K562 (cell line): ENCODE data around the gene TRMT1. TPM values are rescaled to one million over a fixed set of nuclear protein-coding genes. Genes with fewer than 3 reads are reported as not detected.

Source experiments
- AFF4 ChIP-seq: sonication (generic); formaldehyde crosslinking; IDR thresholded peaks from 2 replicates; pipeline ENCODE4 v1.8.0; 2023; ENCODE audit warnings: mild to moderate bottlenecking, missing genetic modification reagents
- BCL6 ChIP-seq: fragments of 250-450 bp; sonication (Bioruptor Pico); IDR thresholded peaks from 2 replicates; pipeline ENCODE4 v1.4.0; 2020
- CBX5 ChIP-seq: IDR thresholded peaks from 2 replicates; pipeline ENCODE4 v1.6.1; 2014; ENCODE audit warnings: low read depth, borderline replicate concordance
- CEBPZ ChIP-seq: fragments of 150-350 bp; IDR thresholded peaks from 2 replicates; pipeline ENCODE4 v1.6.1; 2014; ENCODE audit warnings: low read depth, mild to moderate bottlenecking, low read length, borderline replicate concordance
- CREBBP ChIP-seq: IDR thresholded peaks from one replicate; pipeline ENCODE4 v1.6.1; 2012; ENCODE audit warnings: low read depth, mild to moderate bottlenecking, control low read depth, inconsistent platforms, low read length
- ESRRA ChIP-seq: fragments of 450-650 bp; IDR thresholded peaks from 2 replicates; pipeline ENCODE4 v1.6.1; 2014; ENCODE audit warnings: low read depth, mild to moderate bottlenecking, moderate library complexity, borderline replicate concordance
- LEF1 ChIP-seq: fragments of 450-650 bp; IDR thresholded peaks from 2 replicates; pipeline ENCODE4 v1.6.1; 2016; ENCODE audit warnings: mild to moderate bottlenecking
- MAZ ChIP-seq, 2 experiments: fragments of 450-650 bp in 1 of 2; sonication (generic) in 1 of 2; formaldehyde crosslinking; IDR thresholded peaks in 1 of 2; conservative IDR thresholded peaks in 1 of 2; 2 replicates each; pipeline versions ENCODE4 v1.4.0 to v1.5.0; 2020; ENCODE audit warnings: mild to moderate bottlenecking in 1 of 2, missing genetic modification reagents in 1 of 2
- MYNN ChIP-seq, 2 experiments: sonication (generic); formaldehyde crosslinking in 1 of 2; IDR thresholded peaks; 2 replicates each; pipeline versions ENCODE4 v1.5.0 to v1.6.1; 2016 to 2020; ENCODE audit warnings: antibody characterized with exemption in 1 of 2, missing genetic modification reagents in 1 of 2
- NR2C1 ChIP-seq, 2 experiments: fragments of 450-650 bp; IDR thresholded peaks; 2 replicates each; pipeline ENCODE4 v1.6.1; 2017; ENCODE audit warnings: mild to moderate bottlenecking in 2 of 2, antibody characterized with exemption in 1 of 2, inconsistent platforms in 1 of 2, missing compliant biosample characterization in 1 of 2, missing genetic modification characterization in 1 of 2
- PML ChIP-seq: IDR thresholded peaks from 2 replicates; pipeline ENCODE4 v1.6.1; 2012; ENCODE audit warnings: low read length, inconsistent platforms
- POU5F1 ChIP-seq: fragments of 150-350 bp; IDR thresholded peaks from 2 replicates; pipeline ENCODE4 v1.6.1; 2014; ENCODE audit warnings: borderline replicate concordance, low read length, low read depth, mild to moderate bottlenecking; ENCODE audit not compliant: partially characterized antibody
- RBM25 ChIP-seq: fragments of 200-400 bp; formaldehyde crosslinking; IDR thresholded peaks from 2 replicates; pipeline ENCODE4 v1.6.1; 2018; ENCODE audit warnings: low read length, low read depth, moderate library complexity; ENCODE audit not compliant: severe bottlenecking
- SETDB1 ChIP-seq: IDR thresholded peaks from one replicate; pipeline ENCODE4 v1.6.1; 2012; ENCODE audit warnings: low read length, control low read depth, inconsistent platforms
- ZFX ChIP-seq: sonication (generic); formaldehyde crosslinking; IDR thresholded peaks from 2 replicates; pipeline ENCODE4 v1.8.0; 2022; ENCODE audit warnings: mild to moderate bottlenecking, missing genetic modification reagents, moderate library complexity
- ZNF263 ChIP-seq: sonication (generic); formaldehyde crosslinking; IDR thresholded peaks from 2 replicates; pipeline ENCODE4 v1.8.0; 2022; ENCODE audit warnings: mild to moderate bottlenecking, missing genetic modification reagents, borderline replicate concordance
- ZNF655 ChIP-seq: fragments of 250-450 bp; sonication (Bioruptor Pico); IDR thresholded peaks from 2 replicates; pipeline ENCODE4 v1.5.0; 2021
- polyA plus RNA-seq, 8 experiments: library from polyadenylated mRNA; depleted of rRNA in 4 of 8; stranded (reverse) in 5 of 8; unstranded in 3 of 8; fragments of >200 nt; fragmentation: Nextera tagmentation in 2 of 8; fragmentation: Illumina TruSeq in 1 of 8; extraction: Ambion mirVana in 2 of 8; extraction: Trizol in 1 of 8; gene quantifications; 2 replicates each; pipeline versions ENCODE4 v1.2.1 to v1.2.3, GENCODE V29; 2011 to 2014; ENCODE audit warnings: inconsistent platforms in 1 of 8, missing spikeins in 1 of 8
- total RNA-seq, 7 experiments: library from RNA; depleted of rRNA in 6 of 7; stranded (reverse); fragments of >200 nt in 6 of 7; fragmentation: Illumina TruSeq in 2 of 7; extraction: Trizol in 2 of 7; gene quantifications; 2 replicates each; pipeline versions ENCODE4 v1.2.1 to v1.2.3, GENCODE V29; 2011 to 2021; ENCODE audit warnings: low replicate concordance in 1 of 7

TRMT1 gene
- total and polyA plus RNA-seq, 9 of the 15 experiments (the other 6 are each of a cell fraction or from before 2014, with no cell fraction given), result 5.8 to 158 (median 54.3) TPM

- TF ChIP-seq LEF1 (peak; percentile 97), MYNN (IDR thresholded peaks at IDR 0.05) (peak; percentile 95), MYNN (CRISPR knock-in tag; IDR thresholded peaks at IDR 0.05) (no peak), MAZ (CRISPR knock-in tag; conservative IDR thresholded peaks at IDR 0.05 in 1 of 2, IDR thresholded peaks at IDR 0.05 in 1 of 2) (peak; percentile 85 to 86), ESRRA (peak; percentile 76; the same call in 1 of the 2 replicates), SETDB1 (no peak), CEBPZ (no peak), ZNF655 (CRISPR knock-in tag) (no peak), CBX5 (no peak), ZNF263 (CRISPR knock-in tag) (peak; percentile 54; the same call in 1 of the 2 replicates), RBM25 (no peak), NR2C1 (IDR thresholded peaks at IDR 0.05) (peak; percentile 27; the same call in 1 of the 2 replicates), NR2C1 (tag; IDR thresholded peaks at IDR 0.05) (peak; percentile 58; the same call in 1 of the 2 replicates), AFF4 (CRISPR knock-in tag) (no peak), POU5F1 (no peak), PML (peak; percentile 96), BCL6 (CRISPR knock-in tag) (0 out of 2 replicates have a peak, but pooled peaks have one; percentile 56), ZFX (CRISPR knock-in tag) (peak; percentile 48), CREBBP (no peak)
Measured at GRCh38 chr19:13069415-13070359, 46.9 kb downstream of the TRMT1 start (continued).
